Measurements from ENCODE around the gene GPI. TPM values are rescaled to one million over a fixed set of nuclear protein-coding genes. Genes with fewer than 3 reads are reported as not detected.

Gene GPI
- total and polyA plus RNA-seq, 7 donors: 73.9 to 209 (median 144) TPM

- no peaks in the 10 kb centered on the region for H3K9me3 ChIP-seq
- peak overlapping the region; percentile 81 to 85 (median 82) for H3K27ac ChIP-seq
- peaks cover 0 to 12% (median 0%) of the 10 kb centered on the region in 4 donors for H3K36me3 ChIP-seq
- H3K27me3 ChIP-seq: no peaks in the 10 kb centered on the region
- TF ChIP-seq POLR2AphosphoS5 (IDR thresholded peaks at IDR 0.05) (peak; percentile 45 to 83 (median 76)), EP300 (IDR thresholded peaks at IDR 0.05) (peak in 1 of 4 donors; percentile 71), POLR2A (IDR thresholded peaks at IDR 0.05) (peak; percentile 26 to 30), CTCF (IDR thresholded peaks at IDR 0.05) (peak in 2 of 4 experiments; percentile 22 to 46)
- 4 to 5% methylated on average over 61 of the region's 61 CpGs for WGBS, 2 donors
- H3K4me3 ChIP-seq: peak overlapping the region; percentile 27 to 50 (median 47)
- peaks cover 0 to 16% (median 9%) of the 10 kb centered on the region in 4 donors for H3K4me1 ChIP-seq
- intact Hi-C loops (cut with DNase I): no loop called here
- DNase-seq: peak; percentile 98
Measured at GRCh38 chr19:34359140-34359953, 5.6 kb upstream of the GPI start.

- Histone ChIP-seq H3K9me3 (no peaks in the 10 kb centered on the region), H3K36me3 (peaks cover 0 to 6% (median 0%) of the 10 kb centered on the region in 4 donors), H3K27me3 (no peaks in the 10 kb centered on the region), H3K4me1 (peaks cover 0 to 16% (median 11%) of the 10 kb centered on the region in 4 donors), H3K27ac (peak overlapping the region; percentile 81 to 85 (median 82)), H3K4me3 (peak overlapping the region in 3 of 4 donors; percentile 44 to 50 (median 50))
- 86 to 88% methylated on average over 7 of the region's 7 CpGs for WGBS, 2 donors
- intact Hi-C loops (cut with DNase I): no loop called here
- TF ChIP-seq POLR2AphosphoS5 (IDR thresholded peaks at IDR 0.05) (no peak), POLR2A (IDR thresholded peaks at IDR 0.05) (no peak), EP300 (IDR thresholded peaks at IDR 0.05) (no peak), CTCF (IDR thresholded peaks at IDR 0.05) (no peak)
- DNase-seq: no peak
Measured at GRCh38 chr19:34359954-34360315, 5.1 kb upstream of the GPI start.

- DNase-seq: no peak
- Histone ChIP-seq H3K4me3 (no peak overlapping the region), H3K36me3 (peaks cover 0 to 3% (median 0%) of the 10 kb centered on the region in 4 donors), H3K9me3 (no peaks in the 10 kb centered on the region), H3K27ac (peak overlapping the region; percentile 81 to 85 (median 82)), H3K27me3 (no peaks in the 10 kb centered on the region), H3K4me1 (peaks cover 0 to 16% (median 12%) of the 10 kb centered on the region in 4 donors)
- intact Hi-C loops (cut with DNase I): no loop called here
- no peak for TF ChIP-seq CTCF (IDR thresholded peaks at IDR 0.05)
- no peak for TF ChIP-seq POLR2A (IDR thresholded peaks at IDR 0.05)
- TF ChIP-seq POLR2AphosphoS5 (IDR thresholded peaks at IDR 0.05): no peak
- no peak for TF ChIP-seq EP300 (IDR thresholded peaks at IDR 0.05)
- WGBS, 2 donors: 98% methylated on average over 9 of the region's 9 CpGs
Measured at GRCh38 chr19:34360354-34360909, 4.6 kb upstream of the GPI start.

- peaks cover 2 to 9% (median 6%) of the 10 kb centered on the region in 4 donors for H3K36me3 ChIP-seq
- peaks cover 0 to 36% (median 32%) of the 10 kb centered on the region in 4 donors for H3K4me1 ChIP-seq
- intact Hi-C loops (cut with DNase I): no loop called here
Measured at GRCh38 chr19:34362679-34363069, 2.3 kb upstream of the GPI start.

More at GRCh38 chr19:34362679-34363069, 2.3 kb upstream of the GPI start:
- Histone ChIP-seq H3K9me3 (no peaks in the 10 kb centered on the region), H3K27ac (no peak overlapping the region), H3K4me3 (no peak overlapping the region), H3K27me3 (no peaks in the 10 kb centered on the region)
- TF ChIP-seq EP300 (IDR thresholded peaks at IDR 0.05) (no peak), CTCF (IDR thresholded peaks at IDR 0.05) (no peak), POLR2AphosphoS5 (IDR thresholded peaks at IDR 0.05) (no peak), POLR2A (IDR thresholded peaks at IDR 0.05) (no peak)
- WGBS, 2 donors: 82 to 86% methylated on average over 3 of the region's 3 CpGs
- DNase-seq: no peak

Measured in sigmoid colon (tissue), 7 donors.